Lung microvascular endothelial cell (primary cell): Measurements from ENCODE around the gene ASB4. TPM values are rescaled to one million over a fixed set of nuclear protein-coding genes. Genes with fewer than 3 reads are reported as not detected.
"Not testable (repeated sequence)": the region's sequence is repeated elsewhere in the genome, so short reads cannot be mapped to it uniquely, and the experiment has no call there.

Experiments
- DNase-seq, 2 donors: peaks; one replicate each; pipeline versions ENCODE4 v3.0.0 to v3.0.0-alpha.2; 2010; ENCODE audit warnings: low read depth in 2 of 2
- total RNA-seq: library from RNA; depleted of rRNA; stranded (reverse); fragments of >200 nt; gene quantifications from 2 replicates; pipeline ENCODE4 v1.2.1, GENCODE V29; 2014

The ASB4 gene, protein sequence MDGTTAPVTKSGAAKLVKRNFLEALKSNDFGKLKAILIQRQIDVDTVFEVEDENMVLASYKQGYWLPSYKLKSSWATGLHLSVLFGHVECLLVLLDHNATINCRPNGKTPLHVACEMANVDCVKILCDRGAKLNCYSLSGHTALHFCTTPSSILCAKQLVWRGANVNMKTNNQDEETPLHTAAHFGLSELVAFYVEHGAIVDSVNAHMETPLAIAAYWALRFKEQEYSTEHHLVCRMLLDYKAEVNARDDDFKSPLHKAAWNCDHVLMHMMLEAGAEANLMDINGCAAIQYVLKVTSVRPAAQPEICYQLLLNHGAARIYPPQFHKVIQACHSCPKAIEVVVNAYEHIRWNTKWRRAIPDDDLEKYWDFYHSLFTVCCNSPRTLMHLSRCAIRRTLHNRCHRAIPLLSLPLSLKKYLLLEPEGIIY
- total RNA-seq = not detected in 2 replicates

GRCh38 chr7:95485391-95486123, at the start of gene ASB4:
TSS of gene ASB4 (plus strand) at chr7:95485943. CDS start at chr7:95485972, 29 bp downstream.
- no peak for DNase-seq

DNA sequence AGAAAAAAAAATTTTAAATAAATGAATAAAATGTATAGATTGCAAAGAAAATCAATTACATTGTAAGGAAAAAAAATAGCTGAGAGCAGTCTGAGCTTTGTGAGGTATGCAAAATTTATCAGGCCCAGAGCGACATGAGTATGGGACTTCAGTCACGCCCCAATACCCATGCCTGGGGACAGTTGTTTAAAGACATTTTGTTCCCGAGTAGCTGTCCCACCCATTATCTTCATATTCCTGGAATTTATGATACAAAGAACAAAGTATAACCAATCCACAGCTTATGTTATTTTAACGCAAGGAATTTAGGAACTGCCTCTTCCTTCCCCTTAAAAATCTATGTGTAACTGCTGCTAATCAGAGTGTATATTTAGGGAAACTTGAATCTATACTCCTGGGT, 49.3 kb upstream of the ASB4 start:
- peak in 1 of 2 donors; percentile 7 for DNase-seq

- no peak for DNase-seq
These were observed 45.2 kb upstream of the ASB4 start for GRCh38 chr7:95440394-95441038.

DNA sequence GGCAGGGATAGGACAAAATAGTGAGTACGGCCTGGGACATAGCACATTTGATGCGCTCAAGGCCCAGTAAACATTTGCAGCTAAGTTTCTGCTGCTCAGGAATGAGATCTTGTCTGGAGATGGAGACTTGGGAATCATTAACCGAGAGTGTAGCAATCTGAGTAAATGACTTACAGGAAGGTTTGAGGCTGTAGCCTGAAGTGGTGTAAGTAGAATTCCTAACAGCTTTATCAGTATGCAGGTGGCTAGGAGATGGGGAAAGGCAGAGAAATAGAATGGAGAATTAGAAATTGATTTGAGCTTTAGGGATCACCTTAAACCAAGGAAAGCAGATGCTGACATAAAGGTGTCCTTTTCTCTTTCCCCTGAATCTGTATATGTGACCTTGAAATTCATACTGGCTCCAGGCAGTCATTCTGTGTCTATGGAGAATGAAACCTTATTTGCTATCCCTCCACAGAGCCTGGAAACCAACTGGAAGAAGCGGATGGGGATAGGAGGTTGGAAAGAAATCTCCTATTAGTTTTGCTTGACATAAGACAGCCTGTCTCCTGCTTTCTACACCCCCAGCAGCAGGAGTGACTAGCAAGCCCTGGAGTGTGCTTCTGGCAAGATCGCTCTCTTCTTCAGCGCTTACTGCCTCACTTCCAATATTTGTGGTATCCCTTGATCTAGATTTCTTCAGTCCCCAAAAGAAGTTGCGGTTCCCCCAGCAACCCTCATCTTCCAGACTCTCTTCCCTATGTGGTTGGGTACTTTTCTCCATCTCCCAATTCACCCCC, 44.5 kb upstream of the ASB4 start:
- DNase-seq = no peak

DNA sequence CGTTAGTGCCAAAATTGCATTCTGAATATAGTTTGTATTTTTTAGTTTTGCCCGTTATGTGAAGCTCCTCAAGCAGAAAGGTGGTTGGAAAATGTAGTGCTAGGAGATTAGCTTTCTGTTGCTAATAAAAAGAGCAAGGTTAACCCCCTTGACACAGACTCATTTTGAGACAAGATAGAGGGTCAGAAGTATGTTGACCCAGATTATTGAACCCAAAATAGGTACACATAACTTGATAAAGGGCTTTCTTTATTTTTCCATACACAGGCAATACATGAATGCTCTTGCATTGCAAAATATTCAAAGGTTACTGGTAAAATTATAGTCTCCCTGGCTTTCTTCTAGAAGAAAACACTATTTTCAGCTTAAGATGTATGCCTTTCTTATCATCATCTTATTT, 40.9 kb upstream of the ASB4 start:
- no peak for DNase-seq

- DNase-seq = no peak
These were observed 39.1 kb upstream of the ASB4 start for GRCh38 chr7:95446618-95447017.

- DNase-seq = no peak
These were observed 31.2 kb upstream of the ASB4 start for GRCh38 chr7:95454438-95455045.

GRCh38 chr7:95457947-95458346, 27.8 kb upstream of the ASB4 start:
- no peak for DNase-seq

- DNase-seq = not testable (repeated sequence)
These were observed 25.1 kb upstream of the ASB4 start for GRCh38 chr7:95460653-95461052.

DNA sequence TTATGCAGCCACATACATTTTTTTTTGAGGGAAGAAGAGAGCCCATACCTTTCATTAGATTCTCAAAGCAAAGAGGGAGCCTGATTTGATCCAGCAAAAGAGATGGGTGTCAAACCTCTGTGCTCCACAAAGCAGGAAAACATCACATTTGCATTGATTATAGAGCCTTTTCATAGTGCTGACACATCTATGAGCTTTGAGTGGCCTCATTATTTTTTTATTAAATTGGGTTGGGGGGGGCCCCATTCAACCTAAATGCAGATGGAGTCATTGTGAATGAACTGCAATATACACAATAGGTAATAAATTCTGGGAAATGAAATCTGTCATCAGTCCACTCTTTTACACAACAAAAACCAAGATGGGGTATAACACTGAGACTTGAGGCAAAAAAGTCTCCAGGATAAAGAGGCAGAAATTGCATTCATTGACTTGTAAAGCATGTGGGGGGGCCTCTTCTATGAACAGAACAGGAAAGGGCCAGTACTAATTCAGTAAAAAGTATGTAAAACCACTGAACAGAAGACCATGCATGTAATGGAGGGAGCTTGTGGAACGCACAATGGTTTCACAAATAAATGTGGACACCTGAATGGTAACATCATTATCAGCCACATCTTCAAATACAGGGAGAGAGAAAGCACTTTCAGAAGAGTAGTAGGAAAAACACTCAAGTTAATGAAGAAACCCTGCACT, 17.7 kb upstream of the ASB4 start:
- DNase-seq = no peak

DNA sequence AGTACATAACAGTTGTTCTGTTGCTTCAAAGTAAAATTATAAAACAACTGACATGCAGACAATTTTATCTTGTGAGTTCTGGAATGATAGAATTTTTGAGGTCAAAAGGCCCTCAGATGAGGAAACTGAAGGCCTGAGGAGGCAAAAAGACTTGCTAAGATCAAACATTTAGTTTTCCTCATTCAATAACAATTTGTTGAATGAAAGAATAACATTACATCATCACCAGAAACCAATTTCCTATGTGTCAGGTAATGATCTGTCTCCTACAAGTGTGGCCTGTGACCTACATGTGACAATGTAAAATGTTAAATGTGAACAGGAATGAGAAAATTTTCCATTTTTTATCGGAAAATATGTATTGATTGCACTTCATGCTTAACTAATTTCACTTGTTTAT, 16.6 kb upstream of the ASB4 start:
- no peak for DNase-seq

GRCh38 chr7:95469848-95470247, 15.9 kb upstream of the ASB4 start:
- DNase-seq = peak in 1 of 2 donors; percentile 9

DNA sequence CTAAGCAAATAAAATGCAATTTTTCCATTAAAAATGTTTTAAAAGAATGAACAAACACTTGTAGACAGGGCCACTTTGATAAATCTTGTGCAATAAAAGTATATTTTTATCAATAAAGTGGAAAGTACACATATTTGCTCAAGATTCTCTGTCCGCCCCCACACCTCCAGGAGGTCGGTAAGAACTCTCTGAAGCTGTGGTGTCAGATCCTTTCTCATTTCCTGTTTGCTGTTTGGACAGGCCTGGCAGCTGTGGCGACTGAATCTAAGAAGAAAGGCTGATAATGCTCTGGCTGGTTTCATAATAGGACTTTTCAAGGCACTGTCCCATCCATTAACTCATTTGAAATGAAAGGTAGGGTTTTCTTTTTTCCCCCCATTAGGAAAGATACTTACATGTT, 15.3 kb upstream of the ASB4 start:
- peak; percentile 55 to 80 for DNase-seq

GRCh38 chr7:95471071-95471470, 14.7 kb upstream of the ASB4 start:
- DNase-seq = peak; percentile 72 to 74

GRCh38 chr7:95472581-95473161, 13.1 kb upstream of the ASB4 start:
- DNase-seq = peak; percentile 10 to 26

DNA sequence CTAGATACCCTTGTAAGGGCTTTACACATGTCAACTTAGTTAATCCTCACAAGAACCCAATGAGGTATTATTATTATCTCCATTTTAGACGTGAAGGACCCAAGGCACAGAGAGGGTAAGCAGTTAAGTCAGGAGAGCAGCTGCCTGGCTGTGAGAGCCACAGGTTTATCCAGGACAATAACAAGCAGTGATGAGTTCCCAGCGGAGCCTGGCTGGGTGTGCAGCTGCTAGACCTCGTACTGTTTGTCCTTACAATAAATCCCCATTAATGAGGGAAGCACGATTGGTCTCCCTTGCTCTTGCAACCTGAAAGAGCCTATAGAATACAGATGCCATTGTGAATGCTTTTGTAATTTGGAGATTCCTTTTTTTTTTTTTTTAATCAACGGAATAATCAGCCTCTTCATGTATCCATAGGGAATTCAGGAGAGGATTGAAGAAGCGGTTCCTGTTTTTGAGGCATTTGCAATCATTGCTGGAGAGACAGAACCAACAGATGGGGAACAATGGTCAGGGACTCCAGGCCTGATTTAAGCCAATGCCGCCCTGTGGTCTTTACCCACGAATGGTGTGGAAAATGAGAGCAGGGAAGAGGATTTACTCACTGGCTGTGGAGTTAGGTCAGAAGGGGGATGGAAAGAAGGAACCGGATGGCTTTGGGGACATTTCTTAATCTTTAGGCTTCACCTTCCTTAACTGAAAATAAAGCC, 12.3 kb upstream of the ASB4 start:
- no peak for DNase-seq

GRCh38 chr7:95476072-95476847, 9.5 kb upstream of the ASB4 start:
- DNase-seq = no peak

GRCh38 chr7:95476904-95477594, 8.7 kb upstream of the ASB4 start:
- peak; percentile 76 to 88 for DNase-seq
